Activated T-cell treated with anti-CD3 and anti-CD28 coated beads, Interleukin-2, amount 50 U/mL, for 48 hours (primary cell): ENCODE measurements around the gene SCEL.
"Not testable (repeated sequence)": the region's sequence is repeated elsewhere in the genome, so short reads cannot be mapped to it uniquely, and the experiment has no call there.

Source experiments
- DNase-seq, 2 experiments: peaks; one replicate each; pipeline ENCODE4 v3.0.0-alpha.2; 2020

Gene SCEL

GRCh38 chr13:77563111-77563510, 27.6 kb downstream of the SCEL start:
- no peak for DNase-seq

- DNase-seq, result no peak
These were observed 30.1 kb downstream of the SCEL start for GRCh38 chr13:77565635-77566034.

GRCh38 chr13:77571956-77572355, 36.5 kb downstream of the SCEL start:
- no peak for DNase-seq

GRCh38 chr13:77574096-77574495, 38.6 kb downstream of the SCEL start:
- DNase-seq, result no peak

- DNase-seq, result no peak
These were observed 44.5 kb downstream of the SCEL start for GRCh38 chr13:77579959-77580358.

- no peak for DNase-seq
These were observed 45.2 kb downstream of the SCEL start for GRCh38 chr13:77580748-77581147.

GRCh38 chr13:77583581-77583980, 48.1 kb downstream of the SCEL start:
- no peak for DNase-seq

GRCh38 chr13:77584106-77584505, 48.6 kb downstream of the SCEL start:
- no peak for DNase-seq

GRCh38 chr13:77595166-77595810, 59.8 kb downstream of the SCEL start:
- DNase-seq, result no peak

GRCh38 chr13:77596777-77597176, 61.3 kb downstream of the SCEL start:
- no peak for DNase-seq

GRCh38 chr13:77599351-77599750, 63.8 kb downstream of the SCEL start:
- no peak for DNase-seq

GRCh38 chr13:77600701-77601100, 65.2 kb downstream of the SCEL start:
- no peak for DNase-seq

GRCh38 chr13:77611068-77611467, 75.6 kb downstream of the SCEL start:
- no peak for DNase-seq

- no peak for DNase-seq
These were observed 80.5 kb downstream of the SCEL start for GRCh38 chr13:77616027-77616426.

- DNase-seq, result no peak
These were observed 84.1 kb downstream of the SCEL start for GRCh38 chr13:77619655-77620054.

- DNase-seq, result no peak
These were observed 84.6 kb downstream of the SCEL start for GRCh38 chr13:77620138-77620537.

GRCh38 chr13:77623806-77624205, 88.3 kb downstream of the SCEL start:
- DNase-seq, result no peak

GRCh38 chr13:77628170-77628569, 92.7 kb downstream of the SCEL start:
- no peak for DNase-seq

GRCh38 chr13:77637588-77637987, 102.1 kb downstream of the SCEL start:
- no peak for DNase-seq

- DNase-seq, result no peak
These were observed 114.9 kb downstream of the SCEL start for GRCh38 chr13:77650409-77650808.

- DNase-seq, result no peak
These were observed 117.8 kb downstream of the SCEL start for GRCh38 chr13:77653301-77653700.

- DNase-seq, result not testable (repeated sequence)
These were observed 124.5 kb downstream of the SCEL start for GRCh38 chr13:77660016-77660415.

GRCh38 chr13:77660841-77661250, 125.3 kb downstream of the SCEL start:
- no peak for DNase-seq

- DNase-seq, result not testable (repeated sequence)
These were observed 126.8 kb downstream of the SCEL start for GRCh38 chr13:77662301-77662700.

- DNase-seq, result not testable (repeated sequence)
These were observed 127.3 kb downstream of the SCEL start for GRCh38 chr13:77662831-77663230.
